Glutamatergic neuron (in vitro differentiated cells): Measurements from ENCODE around the gene GBX1. TPM values are rescaled to one million over a fixed set of nuclear protein-coding genes. Genes with fewer than 3 reads are reported as not detected.
A peak's percentile ranks its signal among the peaks of the same experiment; 100 is the strongest.

Experiments
- DNase-seq: peaks from one replicate; pipeline ENCODE4 v3.0.0; 2022
- H3K27ac Mint-ChIP-seq: one replicate; pipeline ENCODE4 v1.8.0; 2020; ENCODE audit warnings: mild to moderate bottlenecking, mixed read lengths, inconsistent platforms; ENCODE audit not compliant: unreplicated experiment
- H3K27me3 Mint-ChIP-seq: one replicate; pipeline ENCODE4 v1.8.0; 2020; ENCODE audit warnings: mild to moderate bottlenecking, moderate library complexity, mixed read lengths, inconsistent platforms; ENCODE audit not compliant: unreplicated experiment
- H3K36me3 Mint-ChIP-seq: one replicate; pipeline ENCODE4 v1.8.0; 2020; ENCODE audit warnings: mild to moderate bottlenecking, mixed read lengths, inconsistent platforms; ENCODE audit not compliant: unreplicated experiment
- H3K4me1 Mint-ChIP-seq: one replicate; pipeline ENCODE4 v1.8.0; 2020; ENCODE audit warnings: mild to moderate bottlenecking, low read depth, mixed read lengths, inconsistent platforms; ENCODE audit not compliant: unreplicated experiment
- H3K4me3 Mint-ChIP-seq: one replicate; pipeline ENCODE4 v1.8.0; 2020; ENCODE audit warnings: mild to moderate bottlenecking, mixed read lengths, inconsistent platforms; ENCODE audit not compliant: unreplicated experiment
- H3K9me3 Mint-ChIP-seq: one replicate; pipeline ENCODE4 v1.8.0; 2020; ENCODE audit warnings: mild to moderate bottlenecking, moderate library complexity, mixed read lengths, inconsistent platforms; ENCODE audit not compliant: unreplicated experiment
- total RNA-seq: library from RNA; stranded (reverse); fragmentation: NEBNext Ultra II Directional; extraction: Animal tissue kit (Norgen Biotek cat#: 25700); gene quantifications from one replicate; pipeline ENCODE4 v1.2.1, GENCODE V29; 2021; ENCODE audit not compliant: unreplicated experiment
- TF ChIP-seq, protein P1 (sequence below): fragments of 200-600 bp; sonication (generic); IDR thresholded peaks from one replicate; pipeline ENCODE4 v1.5.0; 2021; ENCODE audit not compliant: partially characterized antibody, unreplicated experiment

GBX1 gene
- total RNA-seq, 1 donor from 2014 or later = not detected

DNA sequence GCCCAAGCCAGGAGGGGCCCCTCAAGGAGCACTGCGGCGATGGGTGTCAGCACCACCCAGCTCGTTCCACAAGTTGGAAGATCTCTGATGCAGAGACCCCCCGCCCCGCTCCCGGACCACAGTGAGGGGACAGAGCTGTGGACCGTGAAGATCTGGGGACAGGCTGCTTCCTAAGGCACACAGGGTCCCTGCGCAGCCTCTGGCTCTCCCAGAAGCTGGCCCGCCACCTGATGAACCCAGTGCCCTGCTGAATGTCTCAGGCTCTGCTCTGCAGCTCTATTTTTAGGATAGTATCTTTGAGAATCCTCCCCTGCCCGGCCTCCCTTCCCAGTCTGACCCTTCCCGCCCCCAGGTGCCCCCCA, 29.7 kb downstream of the GBX1 start:
- peaks cover 24% of the 10 kb centered on the region for H3K27me3 Mint-ChIP-seq
- no peak for DNase-seq
- TF ChIP-seq, protein P1, sequence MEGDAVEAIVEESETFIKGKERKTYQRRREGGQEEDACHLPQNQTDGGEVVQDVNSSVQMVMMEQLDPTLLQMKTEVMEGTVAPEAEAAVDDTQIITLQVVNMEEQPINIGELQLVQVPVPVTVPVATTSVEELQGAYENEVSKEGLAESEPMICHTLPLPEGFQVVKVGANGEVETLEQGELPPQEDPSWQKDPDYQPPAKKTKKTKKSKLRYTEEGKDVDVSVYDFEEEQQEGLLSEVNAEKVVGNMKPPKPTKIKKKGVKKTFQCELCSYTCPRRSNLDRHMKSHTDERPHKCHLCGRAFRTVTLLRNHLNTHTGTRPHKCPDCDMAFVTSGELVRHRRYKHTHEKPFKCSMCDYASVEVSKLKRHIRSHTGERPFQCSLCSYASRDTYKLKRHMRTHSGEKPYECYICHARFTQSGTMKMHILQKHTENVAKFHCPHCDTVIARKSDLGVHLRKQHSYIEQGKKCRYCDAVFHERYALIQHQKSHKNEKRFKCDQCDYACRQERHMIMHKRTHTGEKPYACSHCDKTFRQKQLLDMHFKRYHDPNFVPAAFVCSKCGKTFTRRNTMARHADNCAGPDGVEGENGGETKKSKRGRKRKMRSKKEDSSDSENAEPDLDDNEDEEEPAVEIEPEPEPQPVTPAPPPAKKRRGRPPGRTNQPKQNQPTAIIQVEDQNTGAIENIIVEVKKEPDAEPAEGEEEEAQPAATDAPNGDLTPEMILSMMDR = no peak
- no peak overlapping the region for H3K27ac Mint-ChIP-seq
- peaks cover 20% of the 10 kb centered on the region for H3K4me1 Mint-ChIP-seq
- H3K4me3 Mint-ChIP-seq = no peak overlapping the region
- peaks cover 28% of the 10 kb centered on the region for H3K9me3 Mint-ChIP-seq
- H3K36me3 Mint-ChIP-seq = no peaks in the 10 kb centered on the region

DNA sequence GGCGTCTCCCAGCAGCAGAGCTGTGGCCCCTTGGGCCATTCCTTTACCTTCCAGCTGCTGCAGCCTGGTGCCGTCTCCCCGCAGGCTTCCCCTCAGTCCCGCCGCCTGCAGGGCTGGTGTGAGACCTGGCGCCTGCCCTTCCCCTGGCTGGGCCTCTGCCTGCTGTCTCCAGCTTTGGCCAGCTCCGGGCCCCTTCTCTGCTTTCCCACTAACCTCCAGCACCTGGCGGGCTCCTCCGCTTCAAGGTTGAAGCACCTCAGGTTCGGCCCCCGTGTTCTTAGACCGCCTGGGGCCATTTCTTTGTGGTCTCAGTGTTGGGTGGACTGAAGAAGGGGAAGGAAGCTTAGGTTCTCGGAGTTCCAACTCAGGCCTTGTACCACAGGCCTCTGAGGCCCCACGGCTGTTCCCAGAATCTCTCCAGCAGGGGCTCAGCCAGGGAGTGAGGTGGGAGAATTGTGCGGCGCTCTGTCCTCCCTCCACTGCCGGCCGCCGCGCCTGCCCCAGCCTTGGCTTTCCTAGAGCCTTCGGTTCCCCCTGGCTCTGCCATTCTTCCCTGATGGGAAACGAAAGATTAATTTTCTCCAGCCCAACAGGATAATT, 30.3 kb downstream of the GBX1 start:
- Mint-ChIP-seq H3K4me3 (no peak overlapping the region), H3K27ac (no peak overlapping the region), H3K4me1 (peaks cover 17% of the 10 kb centered on the region), H3K9me3 (peaks cover 27% of the 10 kb centered on the region), H3K36me3 (no peaks in the 10 kb centered on the region), H3K27me3 (peaks cover 25% of the 10 kb centered on the region)
- peak; percentile 38 for DNase-seq
- TF ChIP-seq, protein P1 = no peak

- H3K4me3 Mint-ChIP-seq = no peak overlapping the region
- H3K36me3 Mint-ChIP-seq = no peaks in the 10 kb centered on the region
- H3K27ac Mint-ChIP-seq = peak overlapping the region; percentile 62
- peaks cover 22% of the 10 kb centered on the region for H3K27me3 Mint-ChIP-seq
- H3K9me3 Mint-ChIP-seq = peaks cover 27% of the 10 kb centered on the region
- TF ChIP-seq, protein P1 = no peak
- DNase-seq = peak; percentile 13
- H3K4me1 Mint-ChIP-seq = peaks cover 17% of the 10 kb centered on the region
Observed at GRCh38 chr7:151135866-151136843, 31.3 kb downstream of the GBX1 start.

DNA sequence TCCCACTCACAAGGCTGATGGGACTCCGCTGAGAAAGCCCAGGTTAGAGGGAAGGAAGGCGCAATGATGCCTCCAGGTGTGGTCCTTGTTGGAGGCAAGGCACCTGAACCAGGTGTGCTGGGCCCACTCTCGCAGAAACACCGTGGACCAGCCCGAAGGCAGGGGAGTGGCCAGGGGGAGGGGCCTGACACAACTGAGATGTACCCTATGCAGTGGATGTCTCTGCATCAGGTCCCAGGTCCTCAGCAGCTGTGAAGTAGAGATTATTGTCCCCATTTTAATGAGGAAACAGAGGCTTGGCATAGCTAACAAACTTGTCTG, 32.0 kb downstream of the GBX1 start:
- H3K4me1 Mint-ChIP-seq = peaks cover 12% of the 10 kb centered on the region
- H3K4me3 Mint-ChIP-seq = no peak overlapping the region
- no peaks in the 10 kb centered on the region for H3K36me3 Mint-ChIP-seq
- H3K27me3 Mint-ChIP-seq = peaks cover 25% of the 10 kb centered on the region
- TF ChIP-seq, protein P1 = no peak
- no peak overlapping the region for H3K27ac Mint-ChIP-seq
- peaks cover 27% of the 10 kb centered on the region for H3K9me3 Mint-ChIP-seq
- no peak for DNase-seq
